ENCODE measurements around the gene WSB1.

DNA sequence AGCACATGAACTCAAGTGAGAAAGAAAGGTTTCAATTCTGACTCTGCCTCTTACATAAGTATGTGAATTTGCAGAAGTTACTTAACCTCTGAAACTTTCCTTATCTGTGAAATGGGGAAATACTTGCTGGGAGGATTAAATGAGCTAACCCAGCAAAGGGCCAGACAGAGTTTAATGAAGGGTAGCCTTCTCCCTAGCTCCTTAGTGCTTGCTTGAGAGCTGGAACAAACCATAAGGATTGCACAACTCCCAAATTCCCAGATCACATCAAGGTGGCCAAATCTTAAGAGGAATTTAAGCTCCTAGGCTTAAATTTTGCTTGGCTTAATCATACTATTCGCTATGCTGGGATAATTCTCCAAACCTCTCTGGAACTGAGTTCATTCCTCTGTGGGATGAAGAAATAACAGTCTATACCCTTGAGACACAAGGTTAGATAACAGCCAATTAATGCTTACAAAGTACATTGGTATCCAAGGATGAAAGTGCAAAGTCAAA is 11.8 kb upstream of the WSB1 start:
- TF ChIP-seq, protein P1, sequence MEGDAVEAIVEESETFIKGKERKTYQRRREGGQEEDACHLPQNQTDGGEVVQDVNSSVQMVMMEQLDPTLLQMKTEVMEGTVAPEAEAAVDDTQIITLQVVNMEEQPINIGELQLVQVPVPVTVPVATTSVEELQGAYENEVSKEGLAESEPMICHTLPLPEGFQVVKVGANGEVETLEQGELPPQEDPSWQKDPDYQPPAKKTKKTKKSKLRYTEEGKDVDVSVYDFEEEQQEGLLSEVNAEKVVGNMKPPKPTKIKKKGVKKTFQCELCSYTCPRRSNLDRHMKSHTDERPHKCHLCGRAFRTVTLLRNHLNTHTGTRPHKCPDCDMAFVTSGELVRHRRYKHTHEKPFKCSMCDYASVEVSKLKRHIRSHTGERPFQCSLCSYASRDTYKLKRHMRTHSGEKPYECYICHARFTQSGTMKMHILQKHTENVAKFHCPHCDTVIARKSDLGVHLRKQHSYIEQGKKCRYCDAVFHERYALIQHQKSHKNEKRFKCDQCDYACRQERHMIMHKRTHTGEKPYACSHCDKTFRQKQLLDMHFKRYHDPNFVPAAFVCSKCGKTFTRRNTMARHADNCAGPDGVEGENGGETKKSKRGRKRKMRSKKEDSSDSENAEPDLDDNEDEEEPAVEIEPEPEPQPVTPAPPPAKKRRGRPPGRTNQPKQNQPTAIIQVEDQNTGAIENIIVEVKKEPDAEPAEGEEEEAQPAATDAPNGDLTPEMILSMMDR (IDR thresholded peaks at IDR 0.05) = no peak
- TF ChIP-seq EP300 (IDR thresholded peaks at IDR 0.05) = no peak
- TF ChIP-seq POLR2A (IDR thresholded peaks at IDR 0.05) = no peak

All from stomach (tissue), 4 donors.